ENCODE results near the gene EFCAB5. TPM values are rescaled to one million over a fixed set of nuclear protein-coding genes. Genes with fewer than 3 reads are reported as not detected.

Gene EFCAB5
- total RNA-seq, 1 experiment from 2014 or later, result 0.39 TPM

GRCh38 chr17:29972277-29972676 is 30.8 kb downstream of the EFCAB5 start:
- BruUV-seq (replicated peaks), result no TSS peak
- ChIA-PET CTCF (no interaction called here), POLR2A (interaction anchor here (0.6 kb wide), 1 partner anchor 73 kb away, joined by 3 read pairs; no protein-coding TSS in a partner anchor)
- ATAC-seq, result no peak
- TF ChIP-seq REST (IDR thresholded peaks at IDR 0.05; ENCODE audit: insufficient read depth in 1 of 2, low read depth in 2 of 2, low read length in 1 of 2), result no peak
- H3K27ac ChIP-seq (ENCODE audit: low read length), result no peak overlapping the region
- H3K36me3 ChIP-seq (ENCODE audit: control insufficient read depth, insufficient read depth, low read length), result no peaks in the 10 kb centered on the region
- no peaks in the 10 kb centered on the region for H3K4me1 ChIP-seq (ENCODE audit: control insufficient read depth, insufficient read depth, low read length)
- H3K9me3 ChIP-seq (ENCODE audit: control insufficient read depth, insufficient read depth, low read depth, low read length), result no peaks in the 10 kb centered on the region
- intact Hi-C loops (cut with micrococcal nuclease; ENCODE audit: unreplicated experiment), result no loop called here
- no peak overlapping the region for H3K4me3 ChIP-seq (ENCODE audit: low read depth in 2 of 2, low read length in 2 of 2)
- in situ Hi-C loops (cut with HindIII; ENCODE audit: low pct_unique_long_range_greater_than_20kb, low sequenced_read_pairs), result no loop called here
- DNase-seq (ENCODE audit: low read depth, low spot score), result no peak
- H3K27me3 ChIP-seq (ENCODE audit: control insufficient read depth, insufficient read depth, low read length), result no peaks in the 10 kb centered on the region

GRCh38 chr17:29973005-29973404 is 31.6 kb downstream of the EFCAB5 start:
- ChIA-PET POLR2A (no interaction called here), CTCF (no interaction called here)
- in situ Hi-C loops (cut with HindIII; ENCODE audit: low pct_unique_long_range_greater_than_20kb, low sequenced_read_pairs), result no loop called here
- Histone ChIP-seq H3K9me3 (ENCODE audit: control insufficient read depth, insufficient read depth, low read depth, low read length) (no peaks in the 10 kb centered on the region), H3K27me3 (ENCODE audit: control insufficient read depth, insufficient read depth, low read length) (no peaks in the 10 kb centered on the region), H3K27ac (ENCODE audit: low read length) (no peak overlapping the region), H3K4me1 (ENCODE audit: control insufficient read depth, insufficient read depth, low read length) (no peaks in the 10 kb centered on the region), H3K36me3 (ENCODE audit: control insufficient read depth, insufficient read depth, low read length) (no peaks in the 10 kb centered on the region), H3K4me3 (ENCODE audit: low read depth in 2 of 2, low read length in 2 of 2) (no peak overlapping the region)
- ATAC-seq, result no peak
- TF ChIP-seq CTCF (IDR thresholded peaks at IDR 0.05) (no peak), SIN3A (IDR thresholded peaks at IDR 0.05; ENCODE audit: borderline replicate concordance, insufficient read depth, low read depth, low read length) (no peak), TCF7L2 (IDR thresholded peaks at IDR 0.05; ENCODE audit: low read depth, low read length) (no peak), REST (IDR thresholded peaks at IDR 0.05; ENCODE audit: insufficient read depth in 1 of 2, low read depth in 2 of 2, low read length in 1 of 2) (no peak), POLR2AphosphoS5 (IDR thresholded peaks at IDR 0.05; ENCODE audit: low read depth, low read length) (no peak)
- no TSS peak for BruUV-seq (replicated peaks)
- DNase-seq (ENCODE audit: low read depth, low spot score), result no peak
- intact Hi-C loops (cut with micrococcal nuclease; ENCODE audit: unreplicated experiment), result no loop called here
